Caco-2 (cell line): ENCODE results near the gene RPTN. TPM values are rescaled to one million over a fixed set of nuclear protein-coding genes. Genes with fewer than 3 reads are reported as not detected.
A peak's percentile ranks its signal among the peaks of the same experiment; 100 is the strongest.

Experiments used
- BruUV-seq: library from RNA; stranded (reverse); fragments of 400-500 nt; replicated peaks from 2 replicates; lab custom pipeline; 2021; lab: Mats Ljungman, UMichigan
- CTCF ChIA-PET: fragments of 300-600 bp; sonication (Branson Sonifier 250); formaldehyde crosslinking; loops from one replicate; lab custom pipeline; 2022; ENCODE audit warnings: antibody characterized with exemption; lab: Charles Lee
- POLR2A ChIA-PET: fragments of 300-600 bp; sonication (Branson Sonifier 250); formaldehyde crosslinking; loops from one replicate; lab custom pipeline; 2022; ENCODE audit warnings: antibody characterized with exemption; lab: Charles Lee
- DNase-seq, 2 experiments: peaks; one replicate each; pipeline versions ENCODE4 v3.0.0 to v3.0.0-alpha.2; 2020 to 2022
- H3K27me3 ChIP-seq: replicated peaks from 2 replicates; pipeline ENCODE4 v1.6.0; 2011; ENCODE audit warnings: low read length; ENCODE audit not compliant: control insufficient read depth, insufficient read depth
- H3K36me3 ChIP-seq: 2 replicates; pipeline ENCODE4 v1.5.1; 2011; ENCODE audit warnings: low read length; ENCODE audit not compliant: control insufficient read depth, insufficient read depth
- H3K4me1 ChIP-seq: fragments of 250-450 bp; sonication (Bioruptor Pico); 2 replicates; pipeline ENCODE4 v1.5.1; 2020; ENCODE audit warnings: mild to moderate bottlenecking
- H3K4me3 ChIP-seq: 2 replicates; pipeline ENCODE4 v1.5.1; 2011; ENCODE audit warnings: low read depth, mild to moderate bottlenecking, control low read depth, low read length
- H3K9me3 ChIP-seq: fragments of 250-450 bp; sonication (Bioruptor Pico); 2 replicates; pipeline ENCODE4 v1.5.1; 2020; ENCODE audit warnings: mild to moderate bottlenecking, moderate library complexity
- H3K27ac Mint-ChIP-seq: one replicate; pipeline ENCODE4 v1.8.0; 2022; ENCODE audit warnings: mixed read lengths; ENCODE audit not compliant: unreplicated experiment
- H3K27me3 Mint-ChIP-seq: one replicate; pipeline ENCODE4 v1.8.0; 2022; ENCODE audit warnings: mixed read lengths; ENCODE audit not compliant: insufficient read depth, unreplicated experiment
- H3K36me3 Mint-ChIP-seq: one replicate; pipeline ENCODE4 v1.8.0; 2022; ENCODE audit warnings: mild to moderate bottlenecking, mixed read lengths; ENCODE audit not compliant: insufficient read depth, unreplicated experiment
- H3K4me1 Mint-ChIP-seq: one replicate; pipeline ENCODE4 v1.8.0; 2022; ENCODE audit warnings: low read depth, mixed read lengths; ENCODE audit not compliant: unreplicated experiment
- H3K4me3 Mint-ChIP-seq: one replicate; pipeline ENCODE4 v1.8.0; 2022; ENCODE audit warnings: mild to moderate bottlenecking, moderate library complexity, mixed read lengths; ENCODE audit not compliant: unreplicated experiment
- H3K9me3 Mint-ChIP-seq: one replicate; pipeline ENCODE4 v1.8.0; 2022; ENCODE audit warnings: mixed read lengths; ENCODE audit not compliant: unreplicated experiment
- CTCF ChIP-seq, 2 experiments: fragments of 200-600 bp in 1 of 2; IDR thresholded peaks; 1 replicate in 1 of 2; 2 replicates in 1 of 2; pipeline versions ENCODE4 v1.5.1 to v1.8.0; 2011 to 2022; ENCODE audit warnings: antibody characterized with exemption in 1 of 2, control low read depth in 1 of 2, inconsistent platforms in 1 of 2, low read depth in 1 of 2, low read length in 1 of 2, mild to moderate bottlenecking in 1 of 2, moderate library complexity in 1 of 2; ENCODE audit not compliant: insufficient read depth in 1 of 2, severe bottlenecking in 1 of 2, unreplicated experiment in 1 of 2
- intact Hi-C: fragments of 100-400 bp; cut with micrococcal nuclease; formaldehyde crosslinking; loops from one replicate; pipeline ENCODE4 v1.10.0; 2022; ENCODE audit not compliant: unreplicated experiment
- total RNA-seq: library from RNA; stranded (reverse); gene quantifications from 2 replicates; pipeline ENCODE4 v1.2.3, GENCODE V29; 2022

The RPTN gene
- total RNA-seq, 1 experiment from 2014 or later = not detected

- no peaks in the 10 kb centered on the region for H3K36me3 Mint-ChIP-seq
- Histone ChIP-seq H3K9me3 (no peaks in the 10 kb centered on the region), H3K36me3 (no peaks in the 10 kb centered on the region), H3K4me3 (no peak overlapping the region), H3K4me1 (no peaks in the 10 kb centered on the region), H3K27me3 (no peaks in the 10 kb centered on the region)
- H3K4me1 Mint-ChIP-seq = no peaks in the 10 kb centered on the region
- no peaks in the 10 kb centered on the region for H3K9me3 Mint-ChIP-seq
- peak; percentile 34 to 38 for TF ChIP-seq CTCF (IDR thresholded peaks at IDR 0.05; ENCODE audit: insufficient read depth in 1 of 2, low read depth in 1 of 2, low read length in 1 of 2, severe bottlenecking in 1 of 2, unreplicated experiment in 1 of 2)
- no TSS peak for BruUV-seq
- H3K27me3 Mint-ChIP-seq = no peaks in the 10 kb centered on the region
- POLR2A ChIA-PET = no interaction called here
- CTCF ChIA-PET = interaction anchor here (0.7 to 1.6 kb wide), 4 partner anchors 15 to 129 kb away, joined by 3 to 14 read pairs (median 4); no protein-coding TSS in a partner anchor
- no peak overlapping the region for H3K27ac Mint-ChIP-seq
- intact Hi-C loops = no loop called here
- peak in 1 of 2 experiments; percentile 14 for DNase-seq
- no peak overlapping the region for H3K4me3 Mint-ChIP-seq
These were observed 23.4 kb upstream of the RPTN start for GRCh38 chr1:152182431-152182830.

- no peaks in the 10 kb centered on the region for H3K36me3 ChIP-seq
- H3K4me3 ChIP-seq = no peak overlapping the region
- Mint-ChIP-seq H3K27me3 (no peaks in the 10 kb centered on the region), H3K9me3 (no peaks in the 10 kb centered on the region), H3K4me1 (no peaks in the 10 kb centered on the region), H3K36me3 (no peaks in the 10 kb centered on the region), H3K27ac (no peak overlapping the region), H3K4me3 (no peak overlapping the region)
- no peak for DNase-seq
- no peaks in the 10 kb centered on the region for H3K9me3 ChIP-seq
- H3K4me1 ChIP-seq = no peaks in the 10 kb centered on the region
- TF ChIP-seq CTCF (IDR thresholded peaks at IDR 0.05; ENCODE audit: insufficient read depth in 1 of 2, low read depth in 1 of 2, low read length in 1 of 2, severe bottlenecking in 1 of 2, unreplicated experiment in 1 of 2) = no peak
- no TSS peak for BruUV-seq
- intact Hi-C loops = no loop called here
- ChIA-PET POLR2A (no interaction called here), CTCF (no interaction called here)
- no peaks in the 10 kb centered on the region for H3K27me3 ChIP-seq
These were observed 20.5 kb upstream of the RPTN start for GRCh38 chr1:152179566-152179965.

DNA sequence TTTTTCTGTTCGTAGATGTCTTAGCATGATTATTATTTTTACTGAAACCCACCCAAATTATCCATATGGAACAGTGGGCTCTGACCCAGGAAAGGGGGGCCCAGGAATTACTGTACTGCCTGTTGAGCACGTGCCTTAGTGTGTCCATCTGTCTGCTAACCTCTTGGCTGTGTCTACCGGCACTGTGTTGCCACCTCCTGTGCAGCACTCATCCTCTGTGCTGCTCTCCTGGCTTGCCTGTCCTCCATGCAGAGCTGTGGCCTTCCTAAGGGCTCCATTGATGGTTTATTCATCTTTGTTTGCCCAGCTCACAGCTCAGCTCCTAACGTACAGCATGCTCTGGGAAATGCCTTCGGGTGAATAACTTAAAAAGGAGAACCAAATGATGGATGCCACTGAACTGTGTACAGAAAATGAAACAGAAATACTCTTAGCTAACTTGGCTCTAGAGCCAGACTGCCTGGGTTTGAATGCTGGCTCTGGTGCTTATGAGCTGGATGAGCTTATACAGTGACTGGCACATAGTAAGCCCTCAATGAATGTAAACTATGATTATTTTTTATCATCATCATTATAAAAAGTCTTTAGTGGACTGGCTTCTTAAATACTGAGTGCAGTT is 11.4 kb upstream of the RPTN start:
- DNase-seq = no peak
- no peaks in the 10 kb centered on the region for H3K27me3 ChIP-seq
- H3K4me3 ChIP-seq = no peak overlapping the region
- H3K27me3 Mint-ChIP-seq = no peaks in the 10 kb centered on the region
- intact Hi-C loops = no loop called here
- H3K9me3 ChIP-seq = no peaks in the 10 kb centered on the region
- no peaks in the 10 kb centered on the region for H3K36me3 ChIP-seq
- peaks cover 12% of the 10 kb centered on the region for H3K4me1 ChIP-seq
- no peak for TF ChIP-seq CTCF (IDR thresholded peaks at IDR 0.05; ENCODE audit: insufficient read depth in 1 of 2, low read depth in 1 of 2, low read length in 1 of 2, severe bottlenecking in 1 of 2, unreplicated experiment in 1 of 2)
- no peak overlapping the region for H3K27ac Mint-ChIP-seq
- H3K4me3 Mint-ChIP-seq = no peak overlapping the region
- ChIA-PET POLR2A (no interaction called here), CTCF (no interaction called here)
- H3K36me3 Mint-ChIP-seq = no peaks in the 10 kb centered on the region
- peaks cover 11% of the 10 kb centered on the region for H3K9me3 Mint-ChIP-seq
- BruUV-seq = no TSS peak
- peaks cover 19% of the 10 kb centered on the region for H3K4me1 Mint-ChIP-seq
